ENCODE data around the gene ADGRV1.
"Not testable (repeated sequence)": the region's sequence is repeated elsewhere in the genome, so short reads cannot be mapped to it uniquely, and the experiment has no call there.

Gene ADGRV1

DNA sequence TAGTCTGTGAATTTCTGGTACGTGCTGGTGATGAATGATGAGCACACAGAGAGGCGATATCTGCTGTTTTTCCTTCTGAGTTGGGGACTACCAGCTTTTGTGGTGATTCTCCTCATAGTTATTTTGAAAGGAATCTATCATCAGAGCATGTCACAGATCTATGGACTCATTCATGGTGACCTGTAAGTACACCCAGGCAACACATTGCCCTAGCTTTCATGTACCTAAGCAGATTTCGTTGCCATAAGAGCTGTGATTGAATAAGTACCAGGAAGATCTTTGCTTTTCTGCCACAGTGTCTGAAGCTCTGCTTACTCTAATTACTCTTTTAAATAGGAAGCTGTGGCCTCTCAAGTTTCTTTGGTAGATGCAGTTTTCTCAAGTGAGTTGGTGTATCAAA, 426.7 kb downstream of the ADGRV1 start:
- DNase-seq (ENCODE audit: low read depth) = no peak

- no peak for DNase-seq (ENCODE audit: low read depth)
Observed at GRCh38 chr5:90987726-90988125, 429.1 kb downstream of the ADGRV1 start.

- no peak for DNase-seq (ENCODE audit: low read depth)
Observed at GRCh38 chr5:90991201-90991600, 432.6 kb downstream of the ADGRV1 start.

GRCh38 chr5:90994796-90995195, 436.2 kb downstream of the ADGRV1 start:
- DNase-seq (ENCODE audit: low read depth) = no peak

DNA sequence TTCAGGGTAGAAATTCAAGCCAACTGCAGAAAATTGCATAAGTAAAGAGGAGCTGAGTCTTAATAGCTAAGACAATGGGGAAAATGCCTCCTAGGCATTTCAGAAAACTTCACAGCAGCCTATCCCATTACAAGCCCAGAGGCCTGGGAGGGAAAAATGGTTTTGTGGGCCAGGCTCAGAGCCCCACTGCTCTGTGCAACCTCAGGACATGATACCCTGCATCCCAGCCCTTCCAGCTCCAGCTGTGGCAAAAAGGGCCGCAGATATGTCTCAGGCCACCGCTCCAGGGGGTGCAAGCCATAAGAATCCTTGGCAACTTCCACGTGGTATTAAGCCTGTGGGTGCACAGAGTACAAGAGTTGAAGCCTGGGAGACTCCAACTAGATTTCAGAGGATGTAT, 437.5 kb downstream of the ADGRV1 start:
- DNase-seq (ENCODE audit: low read depth) = no peak

- no peak for DNase-seq (ENCODE audit: low read depth)
Observed at GRCh38 chr5:90997082-90997481, 438.5 kb downstream of the ADGRV1 start.

- no peak for DNase-seq (ENCODE audit: low read depth)
Observed at GRCh38 chr5:91000743-91001142, 442.1 kb downstream of the ADGRV1 start.

- DNase-seq (ENCODE audit: low read depth) = no peak
Observed at GRCh38 chr5:91006713-91007112, 448.1 kb downstream of the ADGRV1 start.

- DNase-seq (ENCODE audit: low read depth) = no peak
Observed at GRCh38 chr5:91007251-91007650, 448.7 kb downstream of the ADGRV1 start.

DNA sequence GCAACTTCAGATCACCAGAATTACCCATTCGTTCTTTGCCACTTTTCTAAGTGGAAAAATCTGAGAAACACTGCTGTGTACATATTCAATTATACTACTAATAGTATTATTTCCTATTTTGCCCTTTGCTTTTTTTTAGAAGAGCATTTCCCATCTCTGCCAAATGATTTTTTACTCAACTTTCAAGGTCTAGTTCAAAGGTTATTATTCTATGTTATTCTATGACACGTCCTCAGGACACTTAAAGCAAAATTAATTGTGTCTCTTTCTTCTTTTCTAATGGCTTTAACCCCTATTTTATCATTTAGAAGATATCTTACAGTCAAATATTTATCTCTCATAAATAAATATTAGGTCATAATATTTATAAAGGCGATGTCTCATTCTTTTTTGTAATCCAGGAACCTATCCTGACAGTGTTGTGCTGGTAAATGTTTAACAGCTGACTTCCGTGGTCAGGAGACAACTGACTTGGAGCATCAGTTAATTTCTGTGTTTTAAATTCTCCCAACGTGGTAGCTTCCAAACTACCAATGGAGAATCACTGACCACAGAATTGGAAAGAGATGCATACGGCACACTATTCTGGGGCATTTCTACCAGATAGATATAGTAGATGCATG, 449.3 kb downstream of the ADGRV1 start:
- DNase-seq (ENCODE audit: low read depth) = no peak

DNA sequence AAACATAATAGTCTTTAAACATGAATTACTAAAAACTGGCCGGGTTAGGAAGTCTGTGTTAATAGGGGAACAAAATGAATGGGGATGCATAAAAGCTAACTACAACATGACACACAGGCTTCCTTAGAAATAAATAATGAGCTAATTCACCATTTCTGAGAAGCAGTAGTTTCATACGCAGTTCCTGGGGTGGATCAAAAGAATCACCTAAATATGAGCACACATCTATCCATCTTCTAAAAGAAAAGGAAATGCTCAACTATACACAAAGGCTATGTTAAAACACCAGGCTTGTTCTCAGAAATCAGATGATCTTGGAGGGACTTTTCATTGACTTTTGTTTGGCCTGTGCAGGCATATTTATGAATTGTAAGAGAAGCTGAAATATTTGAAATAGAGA, 451.5 kb downstream of the ADGRV1 start:
- no peak for DNase-seq (ENCODE audit: low read depth)

GRCh38 chr5:91011029-91011428, 452.4 kb downstream of the ADGRV1 start:
- DNase-seq (ENCODE audit: low read depth) = no peak

GRCh38 chr5:91012867-91013266, 454.3 kb downstream of the ADGRV1 start:
- DNase-seq (ENCODE audit: low read depth) = not testable (repeated sequence)

DNA sequence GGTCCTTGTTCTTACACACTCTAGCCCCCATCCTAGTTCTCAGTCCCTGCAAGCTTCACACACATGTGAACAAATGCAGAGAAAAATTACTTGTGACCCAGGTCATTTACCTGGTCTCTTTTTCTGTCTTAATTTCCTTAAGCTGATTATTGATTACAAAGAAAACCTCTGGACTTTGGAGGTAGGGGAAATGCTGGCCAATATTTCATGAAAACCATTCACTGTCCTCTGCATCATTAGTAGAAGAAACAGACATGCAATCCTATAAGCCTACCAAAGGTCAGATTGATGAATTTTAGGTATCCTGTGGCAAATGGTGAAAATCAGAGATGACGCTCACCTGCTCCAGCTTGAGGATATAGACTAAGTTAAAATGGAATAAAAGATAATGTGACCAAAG, 457.7 kb downstream of the ADGRV1 start:
- DNase-seq (ENCODE audit: low read depth) = no peak

DNA sequence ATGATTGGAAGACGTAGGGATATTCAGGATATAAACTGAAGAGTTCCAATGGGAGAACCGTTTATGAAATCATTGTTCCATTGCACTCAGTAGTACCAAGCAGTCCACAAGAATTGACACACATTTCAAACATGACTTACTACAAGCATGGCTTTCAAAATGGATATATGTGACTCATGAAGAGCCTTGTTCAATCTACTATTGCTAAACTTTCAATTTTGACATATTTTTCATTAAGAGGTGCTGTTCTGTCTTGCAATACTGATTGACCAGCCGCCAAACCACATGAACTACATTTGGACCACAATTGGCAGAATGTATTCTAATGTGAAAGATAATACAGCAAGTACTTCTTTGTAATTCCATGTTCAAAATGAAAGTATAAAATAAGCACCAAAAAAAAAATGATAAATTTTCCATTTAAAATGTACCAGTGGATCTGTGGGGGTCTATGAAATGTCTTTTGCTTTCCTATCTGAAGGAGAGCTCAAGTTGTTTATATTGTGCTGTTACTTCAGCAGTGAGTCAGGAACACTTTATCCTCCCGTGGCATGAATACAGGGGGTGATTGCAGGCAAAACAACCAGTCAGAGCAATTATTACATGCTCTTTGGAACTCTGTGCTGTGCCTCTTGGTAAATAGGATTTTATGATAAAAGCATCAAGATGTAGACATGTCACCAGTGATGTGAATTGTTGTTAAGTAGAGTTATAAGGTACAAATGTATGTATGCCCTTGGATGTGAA, 458.5 kb downstream of the ADGRV1 start:
- DNase-seq (ENCODE audit: low read depth) = no peak

DNA sequence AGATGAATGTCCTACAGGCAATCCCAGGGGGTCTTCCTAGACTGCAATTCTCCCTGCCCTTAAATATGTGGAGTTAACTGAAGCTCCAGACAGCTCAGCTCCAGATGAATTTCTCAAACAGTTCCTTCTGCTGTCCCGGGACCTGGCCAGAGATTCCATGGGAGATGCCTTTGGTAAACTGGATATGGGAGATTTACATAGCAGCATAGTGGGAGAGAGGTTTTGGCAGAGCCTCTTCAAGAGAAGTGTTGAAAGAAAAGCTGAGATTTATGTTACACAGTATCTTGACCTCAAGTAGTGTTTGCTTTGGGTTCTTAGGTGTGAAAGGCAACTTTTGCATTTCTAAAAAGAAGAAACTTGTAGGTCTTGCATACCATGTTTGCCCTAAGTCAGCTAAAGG, 459.6 kb downstream of the ADGRV1 start:
- no peak for DNase-seq (ENCODE audit: low read depth)

DNA sequence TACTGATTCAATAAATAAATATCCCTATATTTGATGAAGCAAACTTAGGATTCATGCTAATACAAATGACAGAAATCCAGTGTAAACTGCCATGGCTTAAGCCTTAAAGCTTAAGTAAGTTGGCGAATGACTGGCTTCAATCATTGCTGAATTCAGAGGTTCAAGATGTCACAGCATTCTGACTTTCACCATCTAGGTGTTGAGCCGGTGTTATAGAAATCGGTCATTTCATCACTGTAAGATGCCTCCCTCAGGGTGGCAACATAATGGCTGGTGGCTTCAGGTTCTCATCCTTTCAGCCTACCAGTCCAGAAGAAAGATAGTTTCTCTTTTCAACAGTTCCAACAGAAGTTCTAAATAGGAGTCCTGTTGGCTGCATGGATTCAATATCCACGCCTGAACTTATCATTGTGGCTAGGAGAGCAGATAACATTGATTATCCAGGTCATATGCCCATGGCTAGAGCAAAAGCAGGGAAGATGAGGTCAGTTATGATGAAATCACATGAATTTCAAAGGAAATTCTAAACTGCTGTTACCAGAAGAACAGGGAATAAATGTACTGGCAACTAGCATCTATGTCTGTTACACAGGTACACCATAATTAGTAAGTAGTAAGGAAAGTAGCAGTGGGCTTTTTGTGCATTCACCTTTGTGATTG, 460.2 kb downstream of the ADGRV1 start:
- DNase-seq (ENCODE audit: low read depth) = no peak

DNA sequence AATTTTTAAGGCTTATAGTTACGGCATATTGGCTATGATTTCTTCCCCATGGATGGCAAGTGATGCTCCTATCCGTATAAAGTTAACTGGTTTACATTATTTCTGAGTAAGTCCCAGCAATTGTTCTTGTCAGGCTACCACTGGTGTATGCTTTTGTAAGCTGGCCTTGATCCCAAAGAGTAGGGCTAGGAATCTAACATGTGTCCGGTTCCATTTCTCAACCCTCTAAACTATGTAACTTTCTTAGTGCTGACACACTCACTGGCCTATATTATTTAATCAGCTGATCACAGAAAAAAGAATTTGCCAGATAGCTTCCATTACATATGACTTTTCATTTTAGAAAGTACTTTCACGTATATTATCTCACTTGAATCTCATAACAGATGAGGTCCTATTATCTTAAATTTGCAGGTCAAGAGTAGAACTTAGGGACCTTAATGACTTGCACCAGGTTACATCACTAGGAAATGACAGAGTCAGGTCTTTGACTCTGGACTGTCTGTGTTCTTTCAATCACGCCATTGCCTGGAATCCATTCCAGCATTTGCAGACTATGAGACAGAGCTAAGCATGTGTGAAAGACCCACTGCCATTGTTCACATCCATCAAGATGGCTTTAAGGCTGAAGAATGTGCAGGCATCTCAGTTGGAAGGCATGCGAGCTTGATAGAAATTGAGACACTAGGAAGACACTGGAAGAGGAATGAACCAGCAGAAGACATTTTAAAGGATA, 461.6 kb downstream of the ADGRV1 start:
- no peak for DNase-seq (ENCODE audit: low read depth)

DNA sequence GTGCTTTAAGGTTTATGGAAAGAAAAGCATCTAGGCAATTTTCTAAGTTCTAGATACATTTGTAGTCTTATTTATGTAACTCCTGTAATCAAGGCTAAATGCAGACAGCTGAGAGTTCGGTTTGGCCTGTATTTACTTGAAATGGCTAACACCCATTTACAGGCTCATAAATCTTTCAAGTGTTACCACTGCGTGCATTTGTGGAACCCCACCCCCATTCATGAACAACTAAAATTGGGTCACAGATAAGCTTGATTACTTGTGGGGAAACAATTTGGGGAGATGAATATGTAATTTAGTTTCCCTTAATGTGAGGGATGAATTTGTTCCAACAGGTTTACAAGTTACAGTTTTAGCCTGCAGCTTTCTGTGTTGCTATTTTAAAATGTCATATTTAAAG, 463.9 kb downstream of the ADGRV1 start:
- DNase-seq (ENCODE audit: low read depth) = no peak

- DNase-seq (ENCODE audit: low read depth) = no peak
Observed at GRCh38 chr5:91024206-91024605, 465.6 kb downstream of the ADGRV1 start.

DNA sequence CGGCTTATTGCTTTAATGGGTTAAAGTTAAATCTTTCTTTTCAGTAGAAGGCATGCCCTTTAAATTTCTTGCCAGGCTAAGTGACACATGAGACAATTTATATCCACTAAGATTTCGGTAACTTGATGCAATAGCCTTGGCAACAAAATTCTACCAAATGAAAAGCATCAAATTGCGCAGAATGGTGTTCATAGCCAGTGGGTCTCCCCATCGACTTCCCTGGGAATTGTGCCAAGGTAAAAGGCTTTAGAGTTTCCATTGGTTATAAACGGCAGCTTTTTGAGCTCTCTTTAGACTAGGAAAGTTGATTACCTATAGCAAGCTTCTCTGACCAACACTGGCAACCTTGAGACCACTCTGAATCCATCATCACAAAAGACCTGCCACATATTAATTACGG, 466.1 kb downstream of the ADGRV1 start:
- no peak for DNase-seq (ENCODE audit: low read depth)

- DNase-seq (ENCODE audit: low read depth) = no peak
Observed at GRCh38 chr5:91025449-91025848, 466.9 kb downstream of the ADGRV1 start.

- no peak for DNase-seq (ENCODE audit: low read depth)
Observed at GRCh38 chr5:91025956-91026355, 467.4 kb downstream of the ADGRV1 start.
